Vagina (tissue), 2 donors: ENCODE results near the gene MAN1A1. TPM values are rescaled to one million over a fixed set of nuclear protein-coding genes. Genes with fewer than 3 reads are reported as not detected.
"Not testable (repeated sequence)": the region's sequence is repeated elsewhere in the genome, so short reads cannot be mapped to it uniquely, and the experiment has no call there.

Source experiments
- DNase-seq, 2 donors: peaks; one replicate each; pipeline ENCODE4 v3.0.0-alpha.2; 2017; ENCODE audit errors: extremely low spot score in 2 of 2
- H3K27ac ChIP-seq: fragments of 200-600 bp; sonication (generic); one replicate; pipeline ENCODE4 v1.5.1; 2019
- H3K27me3 ChIP-seq: fragments of 200-600 bp; sonication (generic); one replicate; pipeline ENCODE4 v1.5.1; 2019
- H3K36me3 ChIP-seq, 2 donors: fragments of 200-600 bp; sonication (generic); one replicate each; pipeline ENCODE4 v1.5.1; 2017 to 2019
- H3K4me1 ChIP-seq: fragments of 200-600 bp; sonication (generic); one replicate; pipeline ENCODE4 v1.5.1; 2019
- H3K4me3 ChIP-seq, 2 donors: fragments of 200-600 bp; sonication (generic); 1 replicate in 1 of 2; 2 replicates in 1 of 2; pipeline ENCODE4 v1.5.1; 2016 to 2019
- H3K9me3 ChIP-seq: fragments of 200-600 bp; sonication (generic); one replicate; pipeline ENCODE4 v1.5.1; 2019
- CTCF ChIP-seq, 3 experiments: fragments of 450-650 bp in 2 of 3; fragments of 200-600 bp in 1 of 3; sonication (generic) in 1 of 3; IDR thresholded peaks; one replicate each; pipeline ENCODE4 v1.5.1; 2017 to 2019; ENCODE audit warnings: antibody characterized with exemption in 3 of 3, mild to moderate bottlenecking in 2 of 3, moderate library complexity in 2 of 3
- POLR2A ChIP-seq, 2 donors: fragments of 450-650 bp; IDR thresholded peaks; one replicate each; pipeline ENCODE4 v1.6.1; 2017; ENCODE audit warnings: antibody characterized with exemption in 2 of 2, mild to moderate bottlenecking in 2 of 2, moderate library complexity in 2 of 2
- POLR2AphosphoS5 ChIP-seq, 2 donors: sonication (generic); formaldehyde crosslinking; IDR thresholded peaks; one replicate each; pipeline ENCODE4 v1.9.0; 2017; ENCODE audit warnings: antibody characterized with exemption in 2 of 2, mild to moderate bottlenecking in 2 of 2, low read depth in 1 of 2; ENCODE audit not compliant: insufficient read depth in 1 of 2
- intact Hi-C: fragments of 100-400 bp; cut with DNase I; formaldehyde crosslinking; loops from one replicate; pipeline ENCODE4 v1.15.1; 2023
- total RNA-seq: library from RNA; depleted of rRNA; stranded (reverse); fragments of >200 nt; gene quantifications from one replicate; pipeline ENCODE4 v1.2.3, GENCODE V29; 2016

Gene MAN1A1
- total RNA-seq, 1 donor from 2014 or later, result 71.2 TPM

GRCh38 chr6:119170447-119171087 is 179.0 kb downstream of the MAN1A1 start:
- DNase-seq, result no peak
- Histone ChIP-seq H3K36me3 (no peaks in the 10 kb centered on the region), H3K4me3 (no peak overlapping the region), H3K27ac (peak overlapping the region; percentile 12), H3K4me1 (peaks cover 12% of the 10 kb centered on the region), H3K27me3 (no peaks in the 10 kb centered on the region), H3K9me3 (no peaks in the 10 kb centered on the region)
- no peak for TF ChIP-seq POLR2A (IDR thresholded peaks at IDR 0.05)
- no peak for TF ChIP-seq POLR2AphosphoS5 (IDR thresholded peaks at IDR 0.05; ENCODE audit: insufficient read depth in 1 of 2, low read depth in 1 of 2)
- TF ChIP-seq CTCF (IDR thresholded peaks at IDR 0.05), result no peak
- intact Hi-C loops, result no loop called here

GRCh38 chr6:119170103-119170446 is 179.5 kb downstream of the MAN1A1 start:
- no peaks in the 10 kb centered on the region for H3K9me3 ChIP-seq
- H3K4me3 ChIP-seq, result no peak overlapping the region
- H3K27me3 ChIP-seq, result no peaks in the 10 kb centered on the region
- TF ChIP-seq CTCF (IDR thresholded peaks at IDR 0.05) (no peak), POLR2AphosphoS5 (IDR thresholded peaks at IDR 0.05; ENCODE audit: insufficient read depth in 1 of 2, low read depth in 1 of 2) (no peak), POLR2A (IDR thresholded peaks at IDR 0.05) (no peak)
- H3K27ac ChIP-seq, result no peak overlapping the region
- no peaks in the 10 kb centered on the region for H3K36me3 ChIP-seq
- intact Hi-C loops, result no loop called here
- no peak for DNase-seq
- H3K4me1 ChIP-seq, result peaks cover 12% of the 10 kb centered on the region

- H3K4me1 ChIP-seq, result peaks cover 12% of the 10 kb centered on the region
- H3K36me3 ChIP-seq, H3K9me3 ChIP-seq, H3K27ac ChIP-seq, intact Hi-C loops, DNase-seq, H3K27me3 ChIP-seq, H3K4me3 ChIP-seq: not testable (repeated sequence)
Observed at GRCh38 chr6:119169355-119169754, 180.2 kb downstream of the MAN1A1 start.

- no peaks in the 10 kb centered on the region for H3K27me3 ChIP-seq
- no peak overlapping the region for H3K4me3 ChIP-seq
- H3K36me3 ChIP-seq, result no peaks in the 10 kb centered on the region
- TF ChIP-seq CTCF (IDR thresholded peaks at IDR 0.05), result no peak
- TF ChIP-seq POLR2A (IDR thresholded peaks at IDR 0.05), result no peak
- TF ChIP-seq POLR2AphosphoS5 (IDR thresholded peaks at IDR 0.05; ENCODE audit: insufficient read depth in 1 of 2, low read depth in 1 of 2), result no peak
- intact Hi-C loops, result no loop called here
- H3K4me1 ChIP-seq, result peaks cover 12% of the 10 kb centered on the region
- H3K27ac ChIP-seq, result no peak overlapping the region
- DNase-seq, result no peak
- H3K9me3 ChIP-seq, result no peaks in the 10 kb centered on the region
Observed at GRCh38 chr6:119166024-119166784, 183.4 kb downstream of the MAN1A1 start.

- Histone ChIP-seq H3K36me3 (no peaks in the 10 kb centered on the region), H3K9me3 (no peaks in the 10 kb centered on the region), H3K4me1 (peaks cover 10% of the 10 kb centered on the region), H3K4me3 (no peak overlapping the region), H3K27me3 (no peaks in the 10 kb centered on the region), H3K27ac (no peak overlapping the region)
- TF ChIP-seq POLR2A (IDR thresholded peaks at IDR 0.05) (no peak), POLR2AphosphoS5 (IDR thresholded peaks at IDR 0.05; ENCODE audit: insufficient read depth in 1 of 2, low read depth in 1 of 2) (no peak), CTCF (IDR thresholded peaks at IDR 0.05) (no peak)
- intact Hi-C loops, result no loop called here
- DNase-seq, result no peak
Observed at GRCh38 chr6:119163006-119163405, 186.6 kb downstream of the MAN1A1 start.
